NCI-H345 (cell line): ENCODE results near the gene ANKRD13A.

Experiments
- DNase-seq: peaks from one replicate; lab custom pipeline; 2025; lab: John Stamatoyannopoulos, UW

Gene ANKRD13A

DNA sequence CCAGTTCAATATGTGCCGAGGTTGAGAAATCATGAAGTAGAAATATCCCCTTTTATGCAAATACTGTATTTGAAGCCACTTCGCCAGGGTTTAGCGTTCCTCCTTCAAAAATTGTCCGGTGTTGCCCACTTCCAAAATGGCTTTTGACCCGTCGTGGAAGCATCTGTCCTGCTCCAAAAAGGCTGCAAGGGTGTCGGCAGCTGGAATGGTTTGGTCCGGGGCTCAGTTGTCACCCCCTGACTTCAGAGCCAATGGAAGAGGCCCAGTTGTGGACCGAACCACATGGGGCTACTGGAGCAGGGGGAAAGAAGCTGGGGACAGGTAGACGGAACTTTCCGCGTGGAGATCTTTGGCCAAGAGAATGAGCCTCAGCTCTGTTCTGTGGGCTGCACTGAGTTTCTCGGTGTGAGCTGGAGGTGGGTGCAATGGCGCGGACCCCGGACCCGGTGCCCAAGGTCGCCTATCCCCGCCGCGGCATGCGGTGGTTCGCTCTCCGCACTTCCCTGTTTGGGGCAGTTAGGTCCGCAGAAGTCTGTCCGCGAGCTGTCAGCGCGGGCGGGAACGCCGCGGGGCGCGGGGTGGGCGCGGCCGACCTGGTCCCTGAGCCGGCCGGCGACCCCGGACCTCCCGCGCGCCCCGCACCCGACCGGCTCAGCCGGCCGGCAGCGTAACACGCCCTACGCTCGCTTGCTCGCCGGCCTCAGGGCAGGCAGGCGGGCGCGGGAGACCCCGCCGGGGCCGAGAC is at the start of gene ANKRD13A:
ANKRD13A (plus strand) TSS at position 527 of the 745 bp plus-strand sequence. CDS start 259 bp downstream, outside the sequence.
- DNase-seq, result peak; percentile 91

DNA sequence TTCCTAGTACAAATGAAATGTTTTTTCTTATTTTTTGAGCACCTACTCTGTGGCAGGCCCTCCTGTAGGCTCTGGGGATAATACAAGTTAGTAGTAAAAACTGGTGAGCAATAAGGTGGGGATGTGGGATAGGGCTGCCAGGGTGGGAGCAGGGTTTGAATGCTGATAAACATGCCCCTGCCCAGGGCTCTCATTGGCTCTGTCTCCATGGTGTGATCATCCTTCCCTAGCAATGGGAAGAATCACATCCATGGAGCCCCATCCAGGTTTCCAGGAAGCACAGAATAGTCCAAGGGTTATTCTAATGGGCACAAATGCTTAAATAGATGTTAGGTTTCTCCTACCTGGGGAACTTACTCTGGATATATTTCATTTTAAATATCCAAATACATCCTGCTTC is 48.6 kb upstream of the ANKRD13A start:
- DNase-seq, result no peak

DNA sequence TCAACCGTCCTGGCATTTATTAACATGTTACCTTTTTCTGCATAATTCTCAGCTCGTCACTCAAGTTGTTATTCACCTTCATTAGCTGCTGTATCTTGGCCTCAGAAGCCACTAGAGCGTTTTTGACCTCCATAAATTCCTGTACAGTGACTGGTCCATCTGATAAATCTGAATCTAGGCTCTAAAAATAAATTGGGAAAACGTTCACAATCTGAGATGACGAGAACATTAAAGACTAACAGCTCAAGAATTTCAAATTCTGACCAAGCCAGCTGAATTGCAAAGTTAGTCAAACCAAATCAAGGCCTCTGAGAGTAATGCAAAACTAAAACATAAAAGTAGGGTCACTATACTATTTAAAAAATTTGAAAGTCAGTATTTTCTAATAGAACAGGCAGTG is 48.1 kb upstream of the ANKRD13A start:
- DNase-seq, result no peak

DNA sequence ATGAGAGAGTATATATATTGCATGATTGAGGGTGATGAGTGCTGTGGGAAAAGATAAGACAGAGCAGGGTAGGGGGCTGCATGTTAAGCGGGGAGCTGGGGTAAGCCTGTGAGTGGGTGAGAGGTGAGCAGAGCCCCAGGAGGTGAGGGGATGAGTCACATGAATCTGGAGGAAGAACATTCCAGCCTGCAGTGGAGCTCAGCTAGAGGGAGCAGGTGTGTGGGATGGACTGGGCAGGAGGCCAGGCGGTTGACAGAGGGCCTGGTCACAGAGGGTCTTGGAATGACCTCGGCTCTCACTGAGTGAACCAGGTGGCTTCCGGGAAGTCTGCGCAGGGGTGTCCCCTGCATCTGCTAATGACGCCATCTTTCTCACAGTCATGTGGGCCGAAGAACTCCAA is 47.5 kb upstream of the ANKRD13A start:
- no peak for DNase-seq

DNA sequence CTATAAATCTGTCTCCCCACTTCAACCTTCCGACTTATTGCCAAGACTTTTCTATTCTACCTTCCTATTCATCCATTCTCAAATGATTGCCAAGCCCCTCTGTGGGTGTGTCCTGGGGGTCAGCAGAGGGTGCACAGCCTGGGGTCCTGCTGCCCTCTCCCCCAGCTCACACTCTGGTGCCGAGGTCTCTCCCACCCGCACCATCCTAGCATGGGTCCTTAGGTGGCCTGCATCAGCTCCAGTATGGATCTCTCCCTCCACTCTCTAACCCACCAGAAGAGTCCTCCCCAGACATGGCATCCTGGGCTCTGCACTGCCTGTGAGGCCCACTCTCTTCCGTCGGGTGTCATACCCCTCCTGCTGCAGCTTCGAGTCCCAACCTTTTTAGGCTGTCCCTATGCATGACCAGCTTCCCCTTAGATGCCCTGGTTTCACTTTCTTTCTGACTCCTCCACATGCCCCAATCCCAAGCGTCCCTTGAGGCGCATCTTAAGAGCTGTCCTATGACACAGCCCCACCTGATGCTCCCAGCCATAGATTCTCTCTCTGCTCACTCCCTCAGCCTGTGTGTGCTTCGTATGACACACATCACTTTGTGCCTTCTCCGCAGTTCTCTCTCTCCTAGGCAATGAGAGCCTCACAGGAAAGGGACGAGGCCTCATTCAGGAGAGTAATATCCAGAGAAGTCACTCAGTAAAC is 46.9 kb upstream of the ANKRD13A start:
- no peak for DNase-seq

DNA sequence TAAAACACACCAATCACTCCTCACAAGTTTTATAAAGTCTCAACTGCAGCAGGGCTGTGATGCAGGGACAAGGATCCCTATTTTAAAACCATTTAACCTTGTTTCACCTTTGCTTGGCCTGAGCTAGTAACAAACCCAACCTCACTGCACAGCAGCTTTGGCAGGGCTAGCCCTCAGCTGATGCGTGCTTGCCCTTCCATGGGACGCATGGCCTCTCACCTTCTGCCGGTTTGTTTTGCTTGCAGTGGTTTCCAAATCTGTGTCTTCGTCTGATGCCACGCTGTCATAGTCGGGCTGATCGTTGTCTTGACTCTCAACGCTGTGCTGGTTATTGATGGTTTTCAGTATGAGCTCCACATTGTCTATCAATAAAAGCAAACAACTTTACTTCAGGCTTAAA is 46.4 kb upstream of the ANKRD13A start:
- no peak for DNase-seq

DNA sequence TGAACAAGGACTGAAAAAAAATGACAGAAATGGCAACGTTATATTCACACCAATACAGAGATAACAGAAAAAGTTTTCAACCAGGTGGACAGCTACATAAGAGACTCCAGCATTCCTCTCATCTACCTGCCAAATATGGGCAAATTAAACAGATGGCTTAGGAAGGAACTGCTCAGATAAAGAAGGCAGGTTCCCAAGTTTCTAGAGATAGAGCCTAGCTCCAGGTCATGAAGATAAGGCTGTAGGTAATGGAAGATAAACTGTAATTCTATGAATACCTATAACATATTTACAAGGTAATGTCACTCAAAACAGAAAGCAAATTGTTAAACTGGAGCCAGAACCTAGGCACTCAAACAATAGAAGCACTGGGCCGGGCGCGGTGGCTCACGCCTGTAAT is 45.6 kb upstream of the ANKRD13A start:
- DNase-seq, result no peak

DNA sequence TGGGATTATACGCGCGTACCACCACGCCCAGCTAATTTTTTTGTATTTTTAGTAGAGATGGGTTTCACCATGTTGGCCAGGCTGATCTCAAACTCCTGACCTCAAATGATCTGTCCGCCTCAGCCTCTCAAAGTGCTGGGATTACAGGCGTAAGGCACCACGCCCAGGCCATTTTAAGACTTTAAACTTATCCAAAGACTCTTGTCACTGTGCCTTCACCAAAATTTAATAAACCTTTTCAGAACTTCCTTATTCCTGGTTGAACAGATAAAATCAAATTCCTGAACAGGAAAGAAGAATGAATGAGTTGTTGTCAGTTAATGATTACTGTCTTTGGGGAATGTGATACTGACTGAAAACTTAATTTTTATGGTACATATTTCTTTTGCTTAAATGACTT is 40.9 kb upstream of the ANKRD13A start:
- no peak for DNase-seq

DNA sequence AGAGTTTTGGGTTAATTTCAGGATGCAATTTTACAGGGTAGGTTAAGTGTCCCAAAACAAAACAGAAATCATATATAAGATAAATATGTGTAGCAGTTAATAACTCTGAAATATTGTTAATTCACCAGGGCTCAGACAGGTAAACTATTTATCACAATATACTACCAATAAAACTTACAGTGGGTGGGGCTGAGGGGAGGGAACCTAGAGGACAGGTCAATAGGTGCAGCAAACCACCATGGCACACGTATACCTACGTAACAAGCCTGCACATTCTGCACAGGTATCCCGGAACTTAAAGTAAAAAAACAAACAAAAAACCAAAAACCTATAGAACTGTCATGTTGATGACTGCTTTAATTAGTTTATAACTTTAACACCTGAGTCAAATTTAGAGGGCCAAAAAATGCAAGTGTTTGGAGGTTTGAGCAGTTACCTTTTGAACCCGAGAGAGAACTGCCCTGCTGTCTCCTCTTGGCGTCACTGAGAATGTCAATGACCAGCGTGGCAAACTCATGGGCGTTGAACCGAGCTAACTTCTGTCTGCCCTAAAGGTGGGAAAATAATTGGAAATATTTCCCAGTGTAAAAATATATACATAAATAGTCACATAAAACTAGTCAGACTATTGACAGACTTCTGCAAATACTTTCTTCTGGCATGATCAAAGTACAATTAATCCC is 39.7 kb upstream of the ANKRD13A start:
- no peak for DNase-seq

DNA sequence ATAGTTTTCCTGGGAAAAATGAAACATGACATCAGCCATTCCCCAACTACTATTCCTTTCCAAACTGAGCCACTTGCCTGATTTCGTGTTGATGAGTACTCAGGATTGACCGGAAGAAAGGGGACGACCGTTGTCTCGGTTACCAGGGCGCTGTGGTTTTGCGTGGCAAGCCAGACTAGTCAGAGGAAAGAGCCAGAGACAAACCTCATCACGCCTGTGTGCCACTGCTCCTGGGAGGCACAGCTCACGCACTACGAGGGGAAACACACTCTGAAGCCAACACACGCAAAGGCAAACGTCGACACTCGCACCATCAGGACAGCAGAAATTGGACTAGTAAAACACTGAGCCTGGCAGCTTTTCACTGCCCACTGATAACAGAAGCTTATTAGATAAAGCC is 38.0 kb upstream of the ANKRD13A start:
- DNase-seq, result no peak

DNA sequence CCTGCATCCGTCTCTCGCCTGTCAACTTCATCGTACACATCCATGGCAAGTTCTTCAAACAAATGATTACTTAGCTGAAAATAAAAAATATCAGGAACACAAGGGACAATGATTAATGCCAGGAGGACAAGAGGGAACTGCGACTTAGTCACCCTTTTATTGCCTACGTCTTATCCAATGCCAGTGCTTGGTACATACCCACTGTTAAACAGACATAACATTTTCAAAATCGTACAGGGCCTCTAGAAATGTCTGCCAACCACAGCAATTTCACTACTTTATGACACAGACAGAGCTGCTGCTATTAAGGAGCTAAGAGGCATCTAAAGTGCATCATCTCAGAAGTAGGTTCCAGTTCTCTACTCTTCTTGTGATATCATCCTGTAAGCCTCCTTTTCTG is 37.6 kb upstream of the ANKRD13A start:
- no peak for DNase-seq

DNA sequence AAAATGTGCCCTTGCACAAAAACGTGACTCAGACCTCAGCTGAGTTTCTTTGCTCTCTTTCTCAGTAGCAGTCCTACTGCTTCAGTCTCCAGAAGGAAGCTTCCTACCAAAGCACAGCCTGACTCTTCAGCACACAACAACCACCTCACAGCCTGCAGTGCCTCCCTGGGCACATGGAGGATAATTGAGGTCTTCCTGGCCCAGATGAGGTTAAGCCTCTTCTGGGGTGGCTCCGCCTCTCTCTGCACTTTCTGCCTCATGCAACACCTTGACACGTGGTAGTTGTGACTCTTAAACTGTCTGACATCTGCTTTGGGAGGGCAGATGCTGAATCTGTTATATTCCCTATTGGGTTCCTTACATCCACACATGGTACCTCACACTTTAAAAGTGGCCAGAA is 36.8 kb upstream of the ANKRD13A start:
- no peak for DNase-seq

DNA sequence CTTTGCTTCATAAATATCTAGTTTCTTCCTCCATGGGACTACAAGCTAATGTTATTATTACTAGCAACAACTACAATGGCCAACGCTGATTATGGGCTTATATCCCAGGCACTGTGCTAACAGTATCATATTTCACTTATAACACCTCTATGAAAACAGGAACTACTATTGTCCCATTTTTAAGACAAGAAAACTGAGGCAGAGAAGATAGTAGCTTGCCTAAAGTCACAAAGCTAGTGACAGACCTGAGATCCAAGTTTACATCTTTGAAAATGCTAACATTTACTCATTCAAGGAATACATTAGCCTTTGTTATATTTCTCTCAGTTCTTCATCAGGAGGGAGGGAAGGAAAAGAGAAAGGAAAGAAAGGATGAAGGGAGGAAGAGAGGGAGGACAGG is 35.9 kb upstream of the ANKRD13A start:
- no peak for DNase-seq

DNA sequence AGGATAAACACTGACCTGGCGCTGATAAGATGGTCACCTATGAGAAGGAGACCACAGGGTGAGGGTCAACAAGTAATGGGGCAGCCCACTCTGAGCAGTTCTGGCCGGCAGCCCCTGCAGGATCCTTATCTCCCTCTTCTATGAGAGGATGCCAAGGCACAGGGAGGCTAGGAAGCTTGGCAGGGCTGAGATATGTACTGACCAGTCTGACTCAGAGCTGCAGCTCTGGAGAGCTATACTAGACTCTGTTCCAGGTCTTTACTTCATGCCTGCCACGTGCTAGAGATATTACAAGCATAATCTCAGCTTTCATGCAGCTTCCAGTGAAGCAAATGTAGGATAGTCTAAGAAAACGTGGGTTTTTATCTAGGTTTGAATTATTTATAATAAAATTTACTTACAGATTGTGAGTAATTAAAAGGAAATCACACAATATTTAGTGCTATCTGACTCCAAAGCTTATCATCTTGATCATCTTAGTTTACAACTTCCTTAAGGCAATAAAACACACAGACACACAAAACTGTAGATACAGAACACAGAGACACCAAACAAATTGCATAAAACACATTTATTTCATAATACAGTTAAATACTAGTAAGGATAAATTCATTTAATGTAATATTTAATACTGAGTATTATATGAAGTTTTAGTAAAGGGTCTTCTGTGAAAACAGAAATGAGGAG is 35.3 kb upstream of the ANKRD13A start:
- DNase-seq, result no peak

DNA sequence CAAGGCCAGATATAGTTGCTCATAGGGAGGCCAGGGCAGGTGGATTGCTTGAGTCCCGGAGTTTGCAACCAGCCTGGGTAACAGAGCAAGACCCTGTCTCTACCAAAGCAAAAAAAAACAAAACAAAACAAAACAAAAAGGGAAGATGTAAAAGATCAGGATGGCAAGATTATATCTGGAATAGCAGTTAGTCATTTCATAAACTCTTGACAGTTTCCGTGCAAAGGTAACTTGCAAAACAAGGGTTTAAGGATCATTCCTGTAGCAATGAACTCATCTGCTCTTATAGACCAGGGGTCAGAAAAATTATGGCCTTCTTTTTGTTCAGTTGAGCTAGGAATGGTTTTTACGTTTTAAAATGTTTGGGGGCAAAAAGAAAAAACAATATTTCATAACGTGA is 32.7 kb upstream of the ANKRD13A start:
- no peak for DNase-seq

DNA sequence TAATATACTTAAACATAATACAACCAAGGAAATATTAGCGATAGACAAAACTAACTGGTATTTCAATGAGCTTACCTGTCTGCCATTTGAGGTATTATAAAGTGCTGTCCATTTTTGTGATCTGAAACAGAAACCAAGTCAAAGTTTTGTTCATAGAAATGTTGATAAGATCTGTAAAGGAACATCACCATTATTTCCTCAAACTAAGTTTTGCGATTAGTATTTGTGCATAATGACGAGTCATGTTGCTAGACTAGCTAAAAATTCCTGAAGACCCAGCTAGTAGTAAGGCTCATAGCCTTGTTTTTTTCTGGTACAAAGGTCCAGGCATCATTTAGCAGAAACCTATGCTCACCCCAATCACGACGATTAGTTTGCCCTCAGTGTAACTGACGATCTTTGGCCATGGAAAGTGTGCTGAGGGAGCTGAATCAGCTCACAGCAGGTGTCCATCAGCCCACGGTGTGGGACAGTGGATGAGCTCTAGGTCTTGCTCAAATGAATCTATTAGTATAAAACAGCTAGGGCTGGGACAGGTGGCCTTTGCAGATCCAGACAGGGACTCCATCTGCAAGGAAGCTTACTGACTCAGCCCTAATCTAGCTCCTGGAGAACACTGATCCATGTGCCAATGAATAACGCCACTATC is 31.7 kb upstream of the ANKRD13A start:
- DNase-seq, result no peak

DNA sequence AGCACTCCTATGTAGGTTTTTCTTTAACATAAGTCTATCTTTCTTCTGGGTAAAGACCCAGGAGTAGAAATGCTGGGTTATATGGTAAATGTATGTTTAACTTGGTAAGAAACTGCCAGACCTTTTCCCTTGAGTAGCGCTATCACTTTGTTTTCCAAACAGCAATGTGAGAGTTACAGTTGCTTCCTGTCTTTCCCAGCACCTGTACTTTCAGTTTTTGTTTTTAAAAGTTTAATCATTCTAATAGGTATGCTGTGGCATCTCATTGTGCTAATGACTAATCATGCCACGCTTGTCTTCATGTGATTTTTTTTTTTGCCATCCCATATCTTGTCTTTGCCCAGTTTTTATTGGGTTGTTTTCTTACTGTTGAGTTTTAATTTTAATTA is 31.2 kb upstream of the ANKRD13A start:
- DNase-seq, result no peak

DNA sequence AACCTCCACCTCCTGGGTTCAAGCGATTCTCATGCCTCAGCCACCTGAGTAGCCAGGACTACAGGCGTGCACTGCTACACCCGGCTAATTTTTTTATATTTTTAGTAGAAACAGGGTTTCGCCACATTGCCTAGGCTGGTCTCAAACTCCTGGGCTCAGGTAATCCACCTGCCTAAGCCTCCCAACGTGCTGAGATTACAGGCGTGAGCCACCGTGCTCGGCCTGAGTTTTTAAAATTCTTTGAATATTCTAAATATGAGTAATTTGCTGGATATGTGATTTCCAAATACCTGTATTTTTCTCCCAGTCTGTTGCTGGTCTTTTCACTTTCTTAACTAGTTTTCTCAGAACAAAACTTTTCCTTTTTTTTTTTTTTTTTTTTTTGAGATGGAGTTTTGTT is 30.4 kb upstream of the ANKRD13A start:
- DNase-seq, result no peak

DNA sequence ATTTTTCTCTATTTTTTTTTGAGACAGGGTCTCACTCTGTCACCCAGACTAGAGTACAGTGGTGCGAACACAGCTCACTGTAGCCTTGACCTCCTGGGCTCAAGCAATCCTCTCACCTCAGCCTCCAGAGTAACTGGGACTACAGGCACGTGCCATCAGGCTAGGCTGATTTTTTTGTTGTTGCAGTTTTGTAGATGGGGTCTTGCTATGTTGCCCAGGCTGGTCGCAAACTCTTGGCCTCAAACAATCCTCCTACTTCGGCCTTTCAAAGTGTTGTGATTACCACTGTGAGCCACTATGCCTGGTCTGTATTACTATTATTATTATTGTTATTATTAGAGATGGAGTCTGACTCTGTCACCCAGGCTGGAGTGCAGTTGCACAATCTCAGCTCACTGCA is 26.4 kb upstream of the ANKRD13A start:
- no peak for DNase-seq

DNA sequence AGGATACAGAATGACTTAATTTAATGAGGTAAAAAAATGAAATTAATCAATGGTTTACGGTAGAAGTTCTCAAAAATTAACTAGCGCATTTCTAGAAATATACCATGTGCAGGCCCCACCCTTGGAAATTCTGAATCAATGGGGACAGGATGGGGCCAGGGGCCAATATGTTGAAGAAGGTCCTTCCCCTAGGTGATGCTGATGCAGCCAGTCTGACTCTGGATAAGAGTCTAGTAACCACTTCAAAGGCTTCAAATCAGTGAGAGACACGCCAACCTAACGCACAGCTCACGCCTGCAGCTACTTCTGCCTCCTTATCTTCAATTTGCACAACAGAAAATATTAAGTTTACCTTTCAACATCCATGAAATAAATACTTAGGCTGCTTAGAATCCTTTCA is 17.9 kb upstream of the ANKRD13A start:
- DNase-seq, result no peak

DNA sequence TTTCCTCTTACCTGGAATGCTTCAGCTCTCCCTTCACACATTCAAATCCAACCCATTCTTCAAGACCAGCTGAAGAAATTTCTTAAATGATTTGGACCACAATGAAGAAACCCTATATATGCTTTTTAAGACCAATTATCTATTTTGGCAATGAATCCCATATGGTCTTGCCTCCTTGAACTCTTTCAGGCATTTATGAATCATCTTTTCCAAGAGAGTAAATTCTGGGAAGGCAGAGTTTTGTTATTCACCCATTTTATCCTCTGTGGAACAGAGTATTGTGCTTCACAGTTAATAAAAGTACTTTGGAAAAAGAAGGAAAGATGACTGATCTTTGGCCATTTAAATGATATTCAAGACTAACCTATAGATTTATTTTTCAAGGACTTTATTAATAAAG is 17.0 kb upstream of the ANKRD13A start:
- no peak for DNase-seq
